ENCODE measurements around the gene ZNF286A.
"Not testable (repeated sequence)": the region's sequence is repeated elsewhere in the genome, so short reads cannot be mapped to it uniquely, and the experiment has no call there.

ZNF286A gene

GRCh38 chr17:15738066-15738465 is 38.5 kb downstream of the ZNF286A start:
- no peak for TF ChIP-seq CTCF (IDR thresholded peaks at IDR 0.05)
- DNase-seq (ENCODE audit: low spot score) = no peak

DNA sequence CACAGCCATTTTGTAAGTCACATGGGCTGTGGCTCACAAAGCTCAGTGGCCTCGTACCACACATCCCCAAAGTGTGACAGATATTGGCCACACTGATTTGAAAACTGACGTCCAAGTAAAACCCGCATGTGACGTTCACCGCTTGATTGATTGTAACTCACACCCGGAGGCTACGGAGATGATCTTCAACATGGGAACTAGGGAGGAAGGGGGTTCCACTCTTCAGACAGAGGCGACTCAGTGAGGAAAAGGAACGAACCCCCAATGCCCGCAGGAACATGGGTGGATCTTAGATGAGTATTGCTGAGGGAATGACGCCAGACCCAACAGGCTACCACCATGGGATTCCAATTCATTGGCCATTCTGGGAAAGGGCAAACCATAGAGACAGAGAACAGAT is 39.7 kb downstream of the ZNF286A start:
- not testable (repeated sequence) for H3K4me3 ChIP-seq; DNase-seq (ENCODE audit: low spot score); H3K27ac ChIP-seq

More at GRCh38 chr17:15738066-15738465, 38.5 kb downstream of the ZNF286A start:
- no peak overlapping the region for H3K4me3 ChIP-seq
- no peak overlapping the region for H3K27ac ChIP-seq

DNA sequence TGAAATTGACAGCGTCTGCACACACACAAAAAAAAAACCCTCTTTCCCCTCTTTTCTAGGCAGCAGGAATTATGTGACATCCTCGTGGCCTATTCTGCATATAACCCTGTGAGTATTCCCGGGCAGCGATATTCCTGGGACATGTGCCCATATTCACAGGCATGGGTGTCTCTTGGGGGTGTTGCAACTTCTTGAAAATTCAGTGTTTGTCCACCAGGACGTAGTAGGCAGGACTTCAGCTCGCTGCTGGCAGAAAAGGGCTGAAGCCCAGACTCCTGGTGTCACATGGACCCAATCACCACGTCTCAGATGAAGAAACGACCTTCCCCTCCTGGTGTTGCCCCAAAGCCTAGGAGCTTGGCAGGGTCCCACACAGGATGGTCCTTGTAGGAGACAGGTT is 40.5 kb downstream of the ZNF286A start:
- not testable (repeated sequence) for DNase-seq (ENCODE audit: low spot score); H3K4me3 ChIP-seq; H3K27ac ChIP-seq

DNA sequence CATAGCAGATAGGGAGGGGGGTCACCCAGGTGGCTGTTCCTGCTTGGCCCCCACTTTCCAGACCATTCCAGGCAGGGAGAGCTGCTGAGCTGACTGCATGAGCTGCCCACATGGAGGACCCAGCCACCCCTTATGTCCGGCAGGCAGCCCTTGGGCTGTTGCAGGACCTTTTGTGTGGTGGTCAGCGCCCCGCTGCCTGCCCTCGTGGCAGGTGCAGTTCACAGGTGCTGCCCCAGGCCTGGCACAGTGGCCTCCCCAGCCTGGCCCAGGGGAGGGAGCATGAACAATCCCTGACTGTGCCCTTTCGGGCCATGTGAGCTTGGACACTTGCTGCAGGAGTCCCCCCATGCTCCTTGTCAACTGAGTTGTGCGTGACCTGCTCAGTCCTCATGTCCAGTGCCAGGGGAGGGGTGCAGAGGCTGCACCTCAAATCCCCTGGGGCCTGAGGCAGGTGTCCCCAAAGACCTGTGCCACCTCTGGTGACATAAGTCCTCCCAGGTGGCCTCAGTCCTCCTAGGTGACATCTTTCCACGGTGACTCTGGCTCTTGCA is 41.1 kb downstream of the ZNF286A start:
- no peak for TF ChIP-seq CTCF (IDR thresholded peaks at IDR 0.05)
- no peak for DNase-seq (ENCODE audit: low spot score)
- Histone ChIP-seq H3K27ac (no peak overlapping the region), H3K4me3 (no peak overlapping the region)

DNA sequence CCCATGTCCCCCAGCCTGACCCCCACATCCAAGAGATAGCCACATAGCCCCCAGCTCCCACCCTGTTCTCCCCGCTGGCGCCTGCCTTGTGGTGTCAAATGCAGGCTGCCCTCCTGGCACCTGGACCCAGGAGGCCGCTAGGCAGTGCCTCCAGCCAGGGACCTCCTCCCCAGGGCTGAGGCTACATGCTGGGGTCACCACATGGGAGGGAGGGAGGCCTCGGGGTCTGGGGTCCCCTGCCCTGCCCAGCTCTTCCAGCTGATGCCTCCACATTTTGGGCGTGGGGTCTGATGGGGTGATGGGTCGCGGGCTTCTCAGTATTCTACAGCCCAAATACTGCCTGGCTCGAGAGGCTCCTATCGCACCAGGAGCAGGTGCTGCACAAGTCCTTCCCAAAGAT is 42.1 kb downstream of the ZNF286A start:
- no peak for TF ChIP-seq CTCF (IDR thresholded peaks at IDR 0.05)
- no peak for DNase-seq (ENCODE audit: low spot score)
- Histone ChIP-seq H3K27ac (no peak overlapping the region), H3K4me3 (no peak overlapping the region)

DNA sequence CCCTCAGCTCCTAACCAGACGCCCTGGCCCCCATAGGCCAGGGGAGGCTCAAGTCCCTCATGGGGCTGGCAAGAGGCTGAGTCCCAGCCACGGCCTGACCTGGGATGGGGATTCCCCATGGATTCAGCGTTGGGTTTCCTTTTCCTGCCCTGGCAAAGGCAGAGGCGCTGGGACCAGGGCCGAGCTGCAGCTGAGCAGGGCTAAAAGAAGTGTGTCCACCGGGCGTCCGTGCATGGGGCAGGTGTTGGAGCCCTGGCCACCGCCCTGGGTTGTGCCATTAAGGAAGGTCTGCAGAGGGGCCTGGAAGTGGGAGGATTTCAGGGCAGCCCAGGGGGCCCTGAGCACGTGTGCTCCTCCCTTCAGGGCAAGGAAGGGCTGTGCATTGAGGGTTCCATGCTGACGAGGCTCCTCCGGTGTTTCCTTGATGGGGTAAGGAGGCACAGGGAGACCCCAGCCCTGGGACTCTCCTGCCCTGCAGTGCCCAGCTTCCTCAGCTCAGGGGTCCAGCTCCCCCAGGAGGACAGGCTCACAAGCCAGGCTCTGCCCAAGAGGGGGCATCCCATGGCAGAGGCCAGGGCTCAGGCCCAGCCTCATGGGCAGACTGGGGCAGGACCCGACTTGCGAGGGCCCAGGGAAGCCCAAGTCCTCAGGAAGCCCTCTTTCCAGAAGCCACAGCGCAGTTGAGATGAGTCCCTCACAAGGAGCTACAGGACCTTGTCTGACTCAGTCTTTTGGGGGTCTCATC is 42.7 kb downstream of the ZNF286A start:
- TF ChIP-seq CTCF (IDR thresholded peaks at IDR 0.05) = no peak
- Histone ChIP-seq H3K4me3 (no peak overlapping the region), H3K27ac (no peak overlapping the region)
- no peak for DNase-seq (ENCODE audit: low spot score)

- TF ChIP-seq CTCF (IDR thresholded peaks at IDR 0.05) = no peak
- Histone ChIP-seq H3K27ac (no peak overlapping the region), H3K4me3 (no peak overlapping the region)
- DNase-seq (ENCODE audit: low spot score) = no peak
Measured at GRCh38 chr17:15742921-15743320, 43.4 kb downstream of the ZNF286A start.

GRCh38 chr17:15744074-15744676 is 44.6 kb downstream of the ZNF286A start:
- no peak overlapping the region for H3K4me3 ChIP-seq
- H3K27ac ChIP-seq = no peak overlapping the region
- no peak for DNase-seq (ENCODE audit: low spot score)
- TF ChIP-seq CTCF (IDR thresholded peaks at IDR 0.05) = no peak
